Activated CD4-positive, alpha-beta memory T cell treated with anti-CD3 and anti-CD28 coated beads for 36 hours (primary cell): ENCODE results near the gene FRYL. TPM values are rescaled to one million over a fixed set of nuclear protein-coding genes. Genes with fewer than 3 reads are reported as not detected.
"Not testable (repeated sequence)": the region's sequence is repeated elsewhere in the genome, so short reads cannot be mapped to it uniquely, and the experiment has no call there.

Experiments
- CTCF ChIA-PET: fragments of 350-600 bp; sonication (Branson Sonifier 250); formaldehyde crosslinking; loops from one replicate; lab custom pipeline; 2021; ENCODE audit warnings: antibody characterized with exemption, inconsistent platforms; lab: Charles Lee
- POLR2A ChIA-PET: fragments of 350-600 bp; sonication (Branson Sonifier 250); formaldehyde crosslinking; loops from one replicate; lab custom pipeline; 2021; ENCODE audit warnings: antibody characterized with exemption; lab: Charles Lee
- DNase-seq: peaks from one replicate; pipeline ENCODE4 v3.0.0-alpha.2; 2020
- H3K27ac Mint-ChIP-seq: one replicate; pipeline ENCODE4 v1.8.0; 2021; ENCODE audit warnings: mixed read lengths
- H3K27me3 Mint-ChIP-seq: one replicate; pipeline ENCODE4 v1.8.0; 2021; ENCODE audit warnings: mixed read lengths
- H3K36me3 Mint-ChIP-seq: one replicate; pipeline ENCODE4 v1.8.0; 2021; ENCODE audit warnings: mixed read lengths
- H3K4me1 Mint-ChIP-seq: one replicate; pipeline ENCODE4 v1.8.0; 2021; ENCODE audit warnings: low read depth, mixed read lengths
- H3K4me3 Mint-ChIP-seq: one replicate; pipeline ENCODE4 v1.8.0; 2021; ENCODE audit warnings: mild to moderate bottlenecking, mixed read lengths
- H3K9me3 Mint-ChIP-seq: one replicate; pipeline ENCODE4 v1.8.0; 2021; ENCODE audit warnings: mixed read lengths
- intact Hi-C: fragments of 100-400 bp; cut with micrococcal nuclease; formaldehyde crosslinking; loops from one replicate; pipeline ENCODE4 v1.15.1; 2023
- total RNA-seq, 2 experiments: library from RNA; stranded (reverse); gene quantifications; one replicate each; pipeline ENCODE4 v1.2.3, GENCODE V29; 2021

Gene FRYL
- total RNA-seq, 2 experiments from 2014 or later = 59.1 to 67.3 TPM

GRCh38 chr4:48454591-48454990 lies 325.5 kb downstream of the FRYL start:
- POLR2A ChIA-PET = no interaction called here
- intact Hi-C loops = no loop called here
- H3K36me3 Mint-ChIP-seq = no peaks in the 10 kb centered on the region

DNA sequence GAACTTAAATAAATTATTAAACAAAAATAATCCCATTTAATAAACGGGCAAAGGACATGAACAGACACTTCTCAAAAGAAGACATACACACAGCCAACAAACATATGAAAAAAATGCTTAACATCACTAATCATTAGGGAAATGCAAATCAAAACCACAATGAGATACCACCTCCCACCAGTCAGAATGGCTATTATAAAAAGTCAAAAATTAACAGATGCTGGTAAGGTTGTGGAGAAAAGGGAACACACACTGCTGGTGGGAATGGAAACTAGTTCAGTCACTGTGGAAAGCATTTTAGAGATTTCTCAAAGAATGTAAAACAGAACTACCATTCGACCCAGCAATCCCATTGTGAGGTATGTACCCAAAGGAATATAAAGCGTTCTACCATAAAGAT lies 328.4 kb downstream of the FRYL start:
- H3K27me3 Mint-ChIP-seq, CTCF ChIA-PET, H3K4me1 Mint-ChIP-seq: not testable (repeated sequence)

More at GRCh38 chr4:48454591-48454990, 325.5 kb downstream of the FRYL start:
- Mint-ChIP-seq H3K27me3 (peaks cover 3% of the 10 kb centered on the region), H3K4me1 (no peaks in the 10 kb centered on the region), H3K27ac (no peak overlapping the region), H3K4me3 (no peak overlapping the region), H3K9me3 (no peaks in the 10 kb centered on the region)
- CTCF ChIA-PET = interaction anchor here (1.6 kb wide), 1 partner anchor 124 kb away, joined by 4 read pairs; no protein-coding TSS in a partner anchor
- no peak for DNase-seq

GRCh38 chr4:48450740-48451139 lies 329.3 kb downstream of the FRYL start:
- Mint-ChIP-seq H3K36me3 (no peaks in the 10 kb centered on the region), H3K27ac (no peak overlapping the region), H3K27me3 (peaks cover 7% of the 10 kb centered on the region), H3K9me3 (no peaks in the 10 kb centered on the region), H3K4me3 (no peak overlapping the region), H3K4me1 (no peaks in the 10 kb centered on the region)
- POLR2A ChIA-PET = no interaction called here
- CTCF ChIA-PET = no interaction called here
- DNase-seq = no peak
- intact Hi-C loops = no loop called here

More for the DNA sequence above, 328.4 kb downstream of the FRYL start:
- H3K36me3 Mint-ChIP-seq, DNase-seq, intact Hi-C loops, H3K9me3 Mint-ChIP-seq, H3K4me3 Mint-ChIP-seq, H3K27ac Mint-ChIP-seq, POLR2A ChIA-PET: not testable (repeated sequence)

GRCh38 chr4:48449151-48449550 lies 330.9 kb downstream of the FRYL start:
- no peak for DNase-seq
- Mint-ChIP-seq H3K4me3 (no peak overlapping the region), H3K27me3 (peaks cover 7% of the 10 kb centered on the region), H3K27ac (no peak overlapping the region), H3K36me3 (no peaks in the 10 kb centered on the region), H3K4me1 (no peaks in the 10 kb centered on the region), H3K9me3 (no peaks in the 10 kb centered on the region)
- ChIA-PET POLR2A (no interaction called here), CTCF (no interaction called here)
- intact Hi-C loops = no loop called here

Other genes with a start within 250 kb of the FRYL start
- gene OCIAD1, start 50.8 kb upstream of the FRYL start, total RNA-seq = 100 to 1,000 TPM; 100 to 107 TPM
- gene OCIAD2, start 126.5 kb upstream of the FRYL start, total RNA-seq = 10 to 100 TPM; 54.2 to 71.6 TPM
- gene CWH43, start 206.0 kb upstream of the FRYL start, total RNA-seq = not detected